ENCODE measurements around the gene RAB3GAP1.

- no peak for TF ChIP-seq TAF1 (IDR thresholded peaks at IDR 0.05; ENCODE audit: low read depth)
- TF ChIP-seq EP300 (IDR thresholded peaks at IDR 0.05; ENCODE audit: borderline replicate concordance) = no peak
- TF ChIP-seq RAD21 (IDR thresholded peaks at IDR 0.05; ENCODE audit: low read depth) = no peak
- TF ChIP-seq FOXM1 (IDR thresholded peaks at IDR 0.05; ENCODE audit: borderline replicate concordance, low read depth) = no peak
- TF ChIP-seq CREB1 (IDR thresholded peaks at IDR 0.05; ENCODE audit: low read depth) = no peak
- TF ChIP-seq REST (IDR thresholded peaks at IDR 0.05; ENCODE audit: low read depth) = no peak
- TF ChIP-seq CEBPB (IDR thresholded peaks at IDR 0.05) = no peak
- TF ChIP-seq EGR1 (IDR thresholded peaks at IDR 0.05) = no peak
- no peak for TF ChIP-seq ZBTB7A (IDR thresholded peaks at IDR 0.05; ENCODE audit: low read depth)
- TF ChIP-seq USF1 (IDR thresholded peaks at IDR 0.05) = no peak
- no peak for TF ChIP-seq TCF12 (IDR thresholded peaks at IDR 0.05; ENCODE audit: low read depth)
- TF ChIP-seq NFIC (IDR thresholded peaks at IDR 0.05) = no peak
- no peak for TF ChIP-seq MAX (IDR thresholded peaks at IDR 0.05)
- no peak for TF ChIP-seq TEAD4 (IDR thresholded peaks at IDR 0.05)
These were observed 138.7 kb downstream of the RAB3GAP1 start for GRCh38 chr2:135190799-135191198.
